Measurements from ENCODE around the gene PLA2G6. TPM values are rescaled to one million over a fixed set of nuclear protein-coding genes. Genes with fewer than 3 reads are reported as not detected.
A peak's percentile ranks its signal among the peaks of the same experiment; 100 is the strongest.

PLA2G6 gene
- total and polyA plus RNA-seq, 12 donors: 6.0 to 35.1 (median 13.5) TPM

DNA sequence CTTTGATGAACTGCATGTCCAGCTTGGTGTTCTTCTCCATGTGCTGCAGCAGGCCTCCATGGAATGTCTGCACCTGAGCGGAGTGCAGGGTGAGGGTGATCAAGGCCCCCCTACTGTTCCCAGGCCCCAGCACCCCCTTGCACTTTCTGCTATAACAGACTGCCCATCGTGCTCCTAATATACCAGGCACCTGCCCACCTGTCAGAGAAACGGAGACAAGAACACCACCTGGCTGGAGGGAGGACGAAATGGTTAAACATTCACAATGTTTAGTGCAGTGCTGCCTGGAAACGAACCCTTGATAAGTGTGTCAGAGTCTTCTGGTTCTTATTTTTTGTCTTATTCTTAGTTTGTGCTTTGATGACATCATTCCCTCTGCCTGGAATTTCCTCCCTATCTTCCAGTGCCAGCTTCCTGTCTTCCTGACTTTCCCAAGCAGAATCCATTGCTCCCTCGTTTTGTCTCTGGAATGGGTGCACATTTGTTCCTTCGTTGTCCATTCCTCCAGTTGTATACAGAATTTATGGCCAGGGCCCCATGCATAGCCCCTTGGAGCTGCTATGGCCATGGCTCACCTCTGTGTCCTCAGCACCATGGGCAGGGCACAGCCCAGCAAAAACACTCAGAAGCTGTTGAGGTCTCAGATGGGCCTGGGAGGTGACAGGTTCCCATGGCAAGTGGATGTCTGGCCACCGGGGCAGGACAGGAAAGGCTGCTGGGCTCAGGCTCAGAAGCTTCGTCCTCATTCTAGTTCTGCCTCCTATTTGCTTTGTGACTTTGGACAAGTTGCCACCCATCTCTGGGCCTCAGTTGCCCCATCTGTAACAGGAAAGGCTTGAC, 83.0 kb downstream of the PLA2G6 start:
- intact Hi-C loops (cut with DNase I): no loop called here
- Histone ChIP-seq H3K9me3 (no peaks in the 10 kb centered on the region), H3K27ac (peak overlapping the region in 1 of 10 donors; percentile 11), H3K4me1 (peaks cover 0 to 13% (median 0%) of the 10 kb centered on the region in 9 donors), H3K36me3 (no peaks in the 10 kb centered on the region), H3K4me3 (no peak overlapping the region), H3K27me3 (no peaks in the 10 kb centered on the region)
- DNase-seq (no peak), ATAC-seq (peak in 5 of 8 donors; percentile 36 to 61 (median 59))
- WGBS, 2 donors: 62 to 69% methylated on average over 9 of the region's 9 CpGs
- TF ChIP-seq, protein P1, sequence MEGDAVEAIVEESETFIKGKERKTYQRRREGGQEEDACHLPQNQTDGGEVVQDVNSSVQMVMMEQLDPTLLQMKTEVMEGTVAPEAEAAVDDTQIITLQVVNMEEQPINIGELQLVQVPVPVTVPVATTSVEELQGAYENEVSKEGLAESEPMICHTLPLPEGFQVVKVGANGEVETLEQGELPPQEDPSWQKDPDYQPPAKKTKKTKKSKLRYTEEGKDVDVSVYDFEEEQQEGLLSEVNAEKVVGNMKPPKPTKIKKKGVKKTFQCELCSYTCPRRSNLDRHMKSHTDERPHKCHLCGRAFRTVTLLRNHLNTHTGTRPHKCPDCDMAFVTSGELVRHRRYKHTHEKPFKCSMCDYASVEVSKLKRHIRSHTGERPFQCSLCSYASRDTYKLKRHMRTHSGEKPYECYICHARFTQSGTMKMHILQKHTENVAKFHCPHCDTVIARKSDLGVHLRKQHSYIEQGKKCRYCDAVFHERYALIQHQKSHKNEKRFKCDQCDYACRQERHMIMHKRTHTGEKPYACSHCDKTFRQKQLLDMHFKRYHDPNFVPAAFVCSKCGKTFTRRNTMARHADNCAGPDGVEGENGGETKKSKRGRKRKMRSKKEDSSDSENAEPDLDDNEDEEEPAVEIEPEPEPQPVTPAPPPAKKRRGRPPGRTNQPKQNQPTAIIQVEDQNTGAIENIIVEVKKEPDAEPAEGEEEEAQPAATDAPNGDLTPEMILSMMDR (IDR thresholded peaks at IDR 0.05): no peak

DNA sequence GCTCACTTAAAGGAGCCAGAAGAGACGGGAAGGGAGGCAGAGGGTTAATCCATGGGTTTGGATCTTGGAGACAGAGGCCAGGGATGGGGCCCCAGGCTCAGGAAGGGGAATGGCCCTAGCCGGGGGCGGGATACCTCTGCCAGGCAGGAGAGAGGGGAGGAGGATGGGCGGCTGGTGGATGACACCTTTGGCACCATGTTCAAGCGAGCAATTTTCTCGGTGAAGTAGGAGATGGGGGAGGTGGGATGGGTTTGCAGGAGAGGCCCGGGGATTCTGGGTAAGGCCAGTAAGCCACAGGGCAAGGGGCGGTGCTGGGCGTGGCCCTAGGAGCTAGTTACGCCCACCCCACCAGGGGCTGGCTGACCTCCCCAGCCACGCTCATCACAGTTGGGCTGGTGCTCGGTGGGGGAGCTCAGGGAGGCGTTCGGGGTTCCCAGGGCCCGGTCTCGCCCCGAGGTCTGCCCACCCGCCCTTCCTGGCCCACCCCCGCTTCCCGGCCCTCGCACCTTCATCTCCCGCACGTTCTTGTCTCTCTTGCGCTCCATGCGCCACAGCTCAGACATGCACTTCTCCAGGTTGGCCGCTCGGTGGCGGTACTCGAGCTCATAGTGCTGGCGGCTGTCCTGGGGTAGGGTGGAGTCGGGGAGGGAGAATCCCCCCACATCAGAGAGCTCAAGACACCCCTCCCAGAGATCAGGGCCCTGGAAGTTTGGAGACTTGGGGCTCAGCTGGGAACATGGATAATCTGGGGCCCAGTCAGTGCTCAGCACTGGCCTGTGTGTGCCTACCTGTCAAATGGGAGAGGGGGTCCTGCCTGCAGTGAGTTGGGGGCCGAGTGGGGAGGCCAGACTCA, 83.8 kb downstream of the PLA2G6 start:
- no peaks in the 10 kb centered on the region for H3K27me3 ChIP-seq
- peak overlapping the region in 1 of 10 donors; percentile 11 for H3K27ac ChIP-seq
- H3K4me1 ChIP-seq: peaks cover 0 to 13% (median 0%) of the 10 kb centered on the region in 9 donors
- TF ChIP-seq, protein P1 (IDR thresholded peaks at IDR 0.05): peak in 5 of 9 donors; percentile 16 to 38 (median 33)
- WGBS, 2 donors: 40 to 43% methylated on average over 30 to 32 of the region's 32 CpGs
- H3K9me3 ChIP-seq: no peaks in the 10 kb centered on the region
- no peak for DNase-seq
- ATAC-seq: peak in 5 of 8 donors; percentile 21 to 56 (median 30)
- H3K36me3 ChIP-seq: no peaks in the 10 kb centered on the region
- H3K4me3 ChIP-seq: no peak overlapping the region
- intact Hi-C loops (cut with DNase I): no loop called here

DNA sequence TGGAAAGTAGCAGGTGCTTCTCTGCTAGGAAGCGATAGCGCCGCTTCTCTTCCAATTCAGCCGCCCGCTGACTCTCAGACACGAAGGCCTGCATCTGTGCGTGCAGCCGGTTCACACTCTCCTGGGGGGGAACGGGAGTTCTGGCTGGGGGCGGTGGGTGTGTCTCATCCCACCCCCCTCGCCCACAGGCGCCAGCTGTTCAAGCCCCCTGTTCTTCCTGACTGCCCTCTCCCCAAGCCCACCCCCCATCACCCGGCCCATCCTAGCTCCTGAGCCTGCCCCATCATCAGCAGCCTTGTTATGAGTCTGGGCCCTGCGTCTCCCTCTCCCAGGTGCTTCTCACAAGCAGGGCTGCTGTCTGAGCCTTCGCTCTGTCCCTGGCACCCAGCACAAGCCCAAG, 84.6 kb downstream of the PLA2G6 start:
- 79 to 90% methylated on average over 14 to 15 of the region's 15 CpGs for WGBS, 2 donors
- Histone ChIP-seq H3K4me1 (peaks cover 0 to 13% (median 0%) of the 10 kb centered on the region in 9 donors), H3K4me3 (no peak overlapping the region), H3K9me3 (no peaks in the 10 kb centered on the region), H3K27ac (no peak overlapping the region), H3K36me3 (no peaks in the 10 kb centered on the region), H3K27me3 (no peaks in the 10 kb centered on the region)
- TF ChIP-seq, protein P1 (IDR thresholded peaks at IDR 0.05): no peak
- DNase-seq (no peak), ATAC-seq (peak in 1 of 8 donors; percentile 31)
- intact Hi-C loops (cut with DNase I): no loop called here

DNA sequence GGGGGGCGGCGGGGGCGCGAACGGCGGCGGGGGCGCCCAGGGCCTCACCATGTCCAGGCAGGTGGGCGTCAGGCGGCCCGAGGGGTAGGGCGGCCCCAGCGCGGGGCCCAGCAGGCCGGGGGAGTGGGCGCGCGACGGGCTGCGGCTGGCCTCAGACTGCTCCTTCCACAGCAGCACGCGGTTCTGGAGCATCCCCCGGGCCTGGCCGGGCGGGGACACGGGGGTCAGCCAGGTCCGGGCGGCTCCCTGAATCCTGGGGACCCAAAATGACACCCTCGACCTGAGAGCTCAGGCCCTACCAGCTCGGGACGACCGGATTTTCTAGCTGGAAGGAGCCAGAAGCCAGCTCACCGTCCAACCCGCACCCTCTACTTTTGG, 92.2 kb downstream of the PLA2G6 start:
- WGBS, 2 donors: 20 to 27% methylated on average over 25 to 34 of the region's 34 CpGs
- intact Hi-C loops (cut with DNase I): no loop called here
- Histone ChIP-seq H3K4me3 (no peak overlapping the region), H3K27me3 (peaks cover 0 to 22% (median 17%) of the 10 kb centered on the region in 7 donors), H3K9me3 (no peaks in the 10 kb centered on the region), H3K36me3 (no peaks in the 10 kb centered on the region), H3K27ac (no peak overlapping the region), H3K4me1 (peaks cover 0 to 8% (median 7%) of the 10 kb centered on the region in 9 donors)
- TF ChIP-seq, protein P1 (IDR thresholded peaks at IDR 0.05): no peak
- ATAC-seq (peak in 1 of 8 donors; percentile 41), DNase-seq (no peak)
